IMR-90 (cell line): ENCODE results near the gene LCP1. TPM values are rescaled to one million over a fixed set of nuclear protein-coding genes. Genes with fewer than 3 reads are reported as not detected.

Source experiments
- ATAC-seq: fragments of 200-7000 bp; cut with Tn5 transposase; 2 replicates; pipeline ENCODE4 v1.9.1; 2020; ENCODE audit warnings: low read depth, mild to moderate bottlenecking, moderate library complexity
- BruUV-seq: library from RNA; stranded (reverse); fragments of 400-500 nt; replicated peaks from 2 replicates; lab custom pipeline; 2021; lab: Mats Ljungman, UMichigan
- CTCF ChIA-PET: fragments of 300-600 bp; formaldehyde crosslinking; extraction: SDS; loops from one replicate; lab custom pipeline; 2021; ENCODE audit warnings: antibody characterized with exemption; lab: Yijun Ruan, JAX
- POLR2A ChIA-PET: fragments of 300-600 bp; sonication (Branson Sonifier 250); formaldehyde crosslinking; loops from one replicate; lab custom pipeline; 2022; ENCODE audit warnings: antibody characterized with exemption; ENCODE audit not compliant: unreplicated experiment; lab: Charles Lee
- DNase-seq: peaks from one replicate; pipeline ENCODE4 v3.0.0; 2013
- H2AFZ ChIP-seq: replicated peaks from 2 replicates; pipeline ENCODE3; 2013; ENCODE audit warnings: low read length, mild to moderate bottlenecking; ENCODE audit not compliant: poor library complexity
- H2AK5ac ChIP-seq: 2 replicates; pipeline ENCODE4 v1.6.1; 2013; ENCODE audit warnings: low read depth, low read length, inconsistent platforms
- H2AK9ac ChIP-seq: replicated peaks from 2 replicates; pipeline ENCODE3; 2013; ENCODE audit warnings: mild to moderate bottlenecking, low read depth, low read length, moderate library complexity; ENCODE audit not compliant: poor library complexity
- H2BK120ac ChIP-seq: 2 replicates; pipeline ENCODE4 v1.6.1; 2013; ENCODE audit warnings: low read depth, low read length, inconsistent platforms
- H2BK15ac ChIP-seq: 3 replicates; pipeline ENCODE4 v1.6.1; 2013; ENCODE audit warnings: low read depth, low read length, inconsistent platforms
- H2BK20ac ChIP-seq: 2 replicates; pipeline ENCODE4 v1.6.1; 2013; ENCODE audit warnings: low read depth, mild to moderate bottlenecking, inconsistent platforms, low read length, moderate library complexity
- H2BK5ac ChIP-seq: 2 replicates; pipeline ENCODE4 v1.6.1; 2013; ENCODE audit warnings: mild to moderate bottlenecking, low read depth, low read length, inconsistent platforms; ENCODE audit not compliant: poor library complexity, severe bottlenecking
- H3K14ac ChIP-seq: replicated peaks from 2 replicates; pipeline ENCODE4 v1.6.1; 2013; ENCODE audit warnings: low read depth, low read length, inconsistent platforms
- H3K18ac ChIP-seq: 2 replicates; pipeline ENCODE4 v1.6.1; 2013; ENCODE audit warnings: low read depth, low read length, control low read depth
- H3K23ac ChIP-seq: 2 replicates; pipeline ENCODE4 v1.6.1; 2013; ENCODE audit warnings: low read depth, low read length, inconsistent platforms
- H3K27ac ChIP-seq: 2 replicates; pipeline ENCODE4 v1.5.1; 2013; ENCODE audit warnings: mild to moderate bottlenecking, control low read depth, low read length; ENCODE audit not compliant: insufficient read depth
- H3K27me3 ChIP-seq: 2 replicates; pipeline ENCODE4 v1.6.1; 2013; ENCODE audit warnings: low read length; ENCODE audit not compliant: control insufficient read depth, insufficient read depth
- H3K36me3 ChIP-seq: 2 replicates; pipeline ENCODE4 v1.6.1; 2013; ENCODE audit warnings: low read length, mixed read lengths; ENCODE audit not compliant: control insufficient read depth, insufficient read depth
- H3K4ac ChIP-seq: 2 replicates; pipeline ENCODE4 v1.6.1; 2013; ENCODE audit warnings: low read depth, low read length, inconsistent platforms
- H3K4me1 ChIP-seq: 2 replicates; pipeline ENCODE4 v1.6.1; 2013; ENCODE audit warnings: low read length, mixed read lengths; ENCODE audit not compliant: control insufficient read depth, insufficient read depth
- H3K4me2 ChIP-seq: 2 replicates; pipeline ENCODE4 v1.6.1; 2013; ENCODE audit warnings: low read depth, mild to moderate bottlenecking, control low read depth, low read length, moderate library complexity
- H3K4me3 ChIP-seq: 2 replicates; pipeline ENCODE4 v1.5.1; 2013; ENCODE audit warnings: low read depth, mild to moderate bottlenecking, control low read depth, low read length, moderate library complexity; ENCODE audit not compliant: insufficient read depth
- H3K56ac ChIP-seq: 2 replicates; pipeline ENCODE4 v1.6.1; 2013; ENCODE audit warnings: low read length, inconsistent platforms; ENCODE audit not compliant: insufficient read depth; ENCODE audit errors: extremely low read depth
- H3K79me1 ChIP-seq, 2 experiments: 2 replicates each; pipeline ENCODE4 v1.6.1; 2013; ENCODE audit warnings: low read length in 2 of 2, inconsistent platforms in 1 of 2, low read depth in 1 of 2
- H3K9ac ChIP-seq: 2 replicates; pipeline ENCODE4 v1.6.1; 2013; ENCODE audit warnings: low read depth, low read length, control low read depth
- H3K9me1 ChIP-seq: 2 replicates; pipeline ENCODE4 v1.6.1; 2013; ENCODE audit warnings: low read length, inconsistent platforms; ENCODE audit not compliant: insufficient read depth
- H3K9me3 ChIP-seq: 2 replicates; pipeline ENCODE4 v1.6.1; 2013; ENCODE audit warnings: low read length; ENCODE audit not compliant: control insufficient read depth, insufficient read depth
- H4K20me1 ChIP-seq: 2 replicates; pipeline ENCODE4 v1.6.1; 2013; ENCODE audit warnings: low read length, inconsistent platforms; ENCODE audit not compliant: insufficient read depth
- H4K5ac ChIP-seq: 2 replicates; pipeline ENCODE4 v1.6.1; 2013; ENCODE audit warnings: mild to moderate bottlenecking, low read depth, low read length, control low read depth
- H4K8ac ChIP-seq, 2 experiments: 2 replicates each; pipeline ENCODE4 v1.6.1; 2013; ENCODE audit warnings: low read depth in 2 of 2, low read length in 2 of 2, control low read depth in 1 of 2, inconsistent platforms in 1 of 2
- H4K91ac ChIP-seq: 2 replicates; pipeline ENCODE4 v1.6.1; 2013; ENCODE audit warnings: low read depth, low read length, inconsistent platforms; ENCODE audit not compliant: insufficient read depth
- CHD1 ChIP-seq: IDR thresholded peaks from 2 replicates; pipeline ENCODE4 v1.6.1; 2012; ENCODE audit warnings: low read depth, low read length, improper control_type of control experiment
- FOS ChIP-seq: fragments of 150-350 bp; IDR thresholded peaks from 2 replicates; pipeline ENCODE4 v1.6.1; 2016; ENCODE audit warnings: low read depth, low read length
- MAFK ChIP-seq: IDR thresholded peaks from 2 replicates; pipeline ENCODE4 v1.6.1; 2012; ENCODE audit warnings: low read depth, low read length, improper control_type of control experiment
- MAZ ChIP-seq: IDR thresholded peaks from 2 replicates; pipeline ENCODE4 v1.6.1; 2012; ENCODE audit warnings: low read depth, mild to moderate bottlenecking, low read length, improper control_type of control experiment, moderate library complexity, borderline replicate concordance
- MXI1 ChIP-seq: IDR thresholded peaks from 2 replicates; pipeline ENCODE4 v1.6.1; 2012; ENCODE audit warnings: low read depth, mild to moderate bottlenecking, low read length, moderate library complexity, borderline replicate concordance
- RAD21 ChIP-seq: IDR thresholded peaks from 2 replicates; pipeline ENCODE4 v1.6.1; 2012; ENCODE audit warnings: low read length, improper control_type of control experiment
- WGBS, 2 experiments: methylation state at CpG; one replicate each; pipeline versions ENCODE4 v1.1.5 to v1.1.7; 2013; ENCODE audit warnings: missing lambda C conversion rate in 2 of 2; ENCODE audit not compliant: insufficient read length in 1 of 2; ENCODE audit errors: extremely low coverage in 2 of 2; 5-methylcytosine and 5-hydroxymethylcytosine counted together
- dilution Hi-C: fragments of 300-500 bp; cut with HindIII; formaldehyde crosslinking; loops from one replicate; pipeline ENCODE4 v1.14.3; 2018; ENCODE audit warnings: low sequenced_read_pairs; ENCODE audit not compliant: unreplicated experiment
- in situ Hi-C: fragments of 300-500 bp; cut with MboI; formaldehyde crosslinking; loops from 3 replicates; pipeline ENCODE4 v1.14.3; 2019; ENCODE audit warnings: low sequenced_read_pairs, inconsistent platforms, mixed read lengths
- intact Hi-C: fragments of 100-400 bp; cut with micrococcal nuclease; formaldehyde crosslinking; loops from 2 replicates; pipeline ENCODE4 v1.10.0; 2022
- polyA plus RNA-seq, 3 experiments: library from polyadenylated mRNA; depleted of rRNA; stranded (reverse); fragments of >200 nt; gene quantifications; 2 replicates each; pipeline ENCODE4 v1.2.3, GENCODE V29; 2012; ENCODE audit warnings: low replicate concordance in 1 of 3
- total RNA-seq: library from RNA; depleted of rRNA; stranded (reverse); fragments of >200 nt; gene quantifications from 2 replicates; pipeline ENCODE4 v1.2.3, GENCODE V29; 2012
- TF ChIP-seq, protein P1 (sequence below): fragments of 150-350 bp; IDR thresholded peaks from 2 replicates; pipeline ENCODE4 v1.6.1; 2017; ENCODE audit warnings: mild to moderate bottlenecking, antibody characterized with exemption, low read length, low read depth
- TF ChIP-seq, protein P2 (sequence below): conservative IDR thresholded peaks from 2 replicates; pipeline ENCODE4 v1.5.1; 2012; ENCODE audit warnings: mild to moderate bottlenecking, low read depth, low read length, improper control_type of control experiment

The LCP1 gene
- total and polyA plus RNA-seq, 2 of the 4 experiments (the other 2 are of a cell fraction), result not detected

DNA sequence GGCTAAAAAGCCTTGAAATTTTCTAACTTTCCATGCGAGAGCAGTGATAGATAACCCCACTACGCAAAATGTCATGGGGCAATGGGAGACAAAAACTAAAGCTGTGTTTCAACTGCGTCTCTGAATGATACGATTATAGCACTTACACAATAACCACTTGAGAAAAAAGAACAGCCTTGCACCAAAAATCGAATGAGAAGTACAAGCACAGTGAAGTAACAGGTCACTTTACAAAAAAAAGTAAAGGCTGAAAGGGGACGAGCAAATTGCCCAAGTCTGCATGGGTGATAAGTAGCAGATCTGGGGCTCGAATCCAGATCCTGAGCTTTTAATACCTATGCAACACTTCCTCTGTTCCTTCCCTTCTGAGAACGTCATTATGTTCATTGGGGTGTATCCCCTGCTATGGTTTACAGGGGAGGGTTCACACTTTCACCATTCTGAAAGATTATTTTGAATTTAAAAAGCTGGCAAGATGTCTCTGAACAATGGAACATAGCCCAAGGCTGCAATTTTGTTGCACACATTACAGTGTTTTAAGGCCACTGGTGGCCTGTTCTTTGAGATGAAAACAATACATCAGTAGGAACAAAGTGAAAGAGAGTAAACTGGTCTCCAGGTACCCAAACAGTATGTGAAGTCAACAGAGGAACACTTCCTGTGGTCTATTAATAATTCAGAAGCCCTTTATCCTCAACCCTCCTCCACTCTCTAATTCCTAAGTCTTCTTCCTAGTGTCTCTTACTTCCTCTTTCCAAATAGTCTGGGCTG is 80.3 kb downstream of the LCP1 start:
- Histone ChIP-seq H3K14ac (no peak overlapping the region), H3K56ac (no peak overlapping the region), H2AK9ac (no peak overlapping the region), H3K4me2 (no peak overlapping the region), H3K4me3 (no peak overlapping the region), H3K79me1 (no peaks in the 10 kb centered on the region), H3K4ac (no peak overlapping the region), H2AK5ac (no peak overlapping the region), H3K4me1 (no peaks in the 10 kb centered on the region), H4K8ac (no peak overlapping the region), H2BK20ac (no peak overlapping the region), H2BK5ac (no peak overlapping the region), H3K9me3 (no peaks in the 10 kb centered on the region), H3K9me1 (no peaks in the 10 kb centered on the region), H3K18ac (no peak overlapping the region), H4K5ac (no peak overlapping the region), H4K20me1 (no peaks in the 10 kb centered on the region), H2BK15ac (no peak overlapping the region), H3K36me3 (no peaks in the 10 kb centered on the region), H4K91ac (no peak overlapping the region), H2BK120ac (no peak overlapping the region), H3K27me3 (0 out of 2 replicates have a peak, but pooled peaks cover 3% of the 10 kb centered on the region), H3K27ac (no peak overlapping the region), H3K23ac (no peak overlapping the region), H2AFZ (no peak overlapping the region), H3K9ac (no peak overlapping the region)
- POLR2A ChIA-PET, result no interaction called here
- TF ChIP-seq MAZ (no peak), RAD21 (no peak), FOS (no peak), MAFK (no peak), CHD1 (no peak), MXI1 (no peak)
- TF ChIP-seq, protein P1, sequence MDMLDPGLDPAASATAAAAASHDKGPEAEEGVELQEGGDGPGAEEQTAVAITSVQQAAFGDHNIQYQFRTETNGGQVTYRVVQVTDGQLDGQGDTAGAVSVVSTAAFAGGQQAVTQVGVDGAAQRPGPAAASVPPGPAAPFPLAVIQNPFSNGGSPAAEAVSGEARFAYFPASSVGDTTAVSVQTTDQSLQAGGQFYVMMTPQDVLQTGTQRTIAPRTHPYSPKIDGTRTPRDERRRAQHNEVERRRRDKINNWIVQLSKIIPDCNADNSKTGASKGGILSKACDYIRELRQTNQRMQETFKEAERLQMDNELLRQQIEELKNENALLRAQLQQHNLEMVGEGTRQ, result no peak
- TF ChIP-seq, protein P2, sequence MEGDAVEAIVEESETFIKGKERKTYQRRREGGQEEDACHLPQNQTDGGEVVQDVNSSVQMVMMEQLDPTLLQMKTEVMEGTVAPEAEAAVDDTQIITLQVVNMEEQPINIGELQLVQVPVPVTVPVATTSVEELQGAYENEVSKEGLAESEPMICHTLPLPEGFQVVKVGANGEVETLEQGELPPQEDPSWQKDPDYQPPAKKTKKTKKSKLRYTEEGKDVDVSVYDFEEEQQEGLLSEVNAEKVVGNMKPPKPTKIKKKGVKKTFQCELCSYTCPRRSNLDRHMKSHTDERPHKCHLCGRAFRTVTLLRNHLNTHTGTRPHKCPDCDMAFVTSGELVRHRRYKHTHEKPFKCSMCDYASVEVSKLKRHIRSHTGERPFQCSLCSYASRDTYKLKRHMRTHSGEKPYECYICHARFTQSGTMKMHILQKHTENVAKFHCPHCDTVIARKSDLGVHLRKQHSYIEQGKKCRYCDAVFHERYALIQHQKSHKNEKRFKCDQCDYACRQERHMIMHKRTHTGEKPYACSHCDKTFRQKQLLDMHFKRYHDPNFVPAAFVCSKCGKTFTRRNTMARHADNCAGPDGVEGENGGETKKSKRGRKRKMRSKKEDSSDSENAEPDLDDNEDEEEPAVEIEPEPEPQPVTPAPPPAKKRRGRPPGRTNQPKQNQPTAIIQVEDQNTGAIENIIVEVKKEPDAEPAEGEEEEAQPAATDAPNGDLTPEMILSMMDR, result no peak
- CTCF ChIA-PET, result no interaction called here
- intact Hi-C loops (no loop called here), in situ Hi-C loops (no loop called here), dilution Hi-C loops (no loop called here)
- no CpG with 5 or more reads among the region's 8 CpGs for WGBS, 2 experiments
- ATAC-seq (no peak), DNase-seq (no peak)
- BruUV-seq, result no TSS peak
